ENCODE data around the gene OSBP.

OSBP gene

DNA sequence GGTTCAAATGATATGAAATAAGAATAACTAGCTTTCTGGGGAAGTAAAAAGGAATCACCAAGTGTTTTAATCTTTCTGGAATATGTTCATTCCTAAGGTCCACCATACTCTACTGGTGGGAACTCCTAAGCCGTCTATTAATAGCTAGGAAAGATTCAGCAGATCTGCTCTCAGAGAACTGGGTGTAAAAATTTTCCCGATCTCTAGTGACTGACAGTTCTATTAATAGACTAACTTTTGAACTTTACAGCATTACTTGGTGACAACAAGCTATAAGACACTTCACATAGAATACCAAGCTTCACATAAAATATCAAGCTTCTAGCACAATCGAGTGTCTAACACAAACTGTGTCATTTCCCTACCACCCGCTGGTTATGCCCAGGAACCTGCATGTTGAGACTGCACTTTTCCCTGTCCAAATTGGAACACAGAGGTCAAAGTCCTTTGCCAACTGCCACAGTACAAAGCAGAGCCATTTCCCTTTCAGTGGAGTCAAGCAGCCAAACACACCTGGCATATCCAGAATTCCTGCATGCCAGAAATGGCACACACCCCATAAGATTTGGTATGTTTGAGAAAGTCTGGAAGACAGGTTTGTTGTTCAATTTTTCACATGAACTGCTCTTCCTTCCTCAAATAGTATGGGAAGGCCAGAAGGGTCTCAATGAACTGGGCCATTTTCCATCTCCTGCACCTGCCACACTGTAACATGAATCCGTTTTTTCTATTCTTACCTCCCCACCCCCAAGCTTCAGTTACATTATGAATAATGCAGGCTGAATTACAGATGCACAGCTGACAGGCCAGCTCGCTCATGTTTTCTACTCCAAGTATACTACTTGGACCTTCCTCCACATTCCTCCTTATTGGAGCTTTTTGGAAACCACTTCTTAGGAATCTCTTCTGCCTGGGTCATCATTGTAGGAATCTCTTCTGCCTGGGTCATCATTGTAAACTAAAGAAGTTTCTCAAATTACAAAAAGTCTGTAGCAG is 3.7 kb downstream of the OSBP start:
- TF ChIP-seq FOXA1 (IDR thresholded peaks at IDR 0.05) (no peak), FOXM1 (IDR thresholded peaks at IDR 0.05; ENCODE audit: borderline replicate concordance) (no peak), TARDBP (IDR thresholded peaks at IDR 0.05) (no peak), L3MBTL2 (conservative IDR thresholded peaks at IDR 0.05) (no peak), CTBP1 (IDR thresholded peaks at IDR 0.05; ENCODE audit: borderline replicate concordance) (no peak), LEF1 (IDR thresholded peaks at IDR 0.05; ENCODE audit: borderline replicate concordance) (no peak), ELF4 (IDR thresholded peaks at IDR 0.05) (no peak), NFRKB (IDR thresholded peaks at IDR 0.05) (no peak), ZNF384 (IDR thresholded peaks at IDR 0.05) (no peak), HDGF (IDR thresholded peaks at IDR 0.05; ENCODE audit: borderline replicate concordance) (no peak), FOXK2 (IDR thresholded peaks at IDR 0.05) (no peak), SUZ12 (IDR thresholded peaks at IDR 0.05) (no peak), BHLHE40 (IDR thresholded peaks at IDR 0.05; ENCODE audit: borderline replicate concordance) (no peak), SP1 (IDR thresholded peaks at IDR 0.05) (no peak), ARNT (IDR thresholded peaks at IDR 0.05) (no peak)
- TF ChIP-seq, protein P1, sequence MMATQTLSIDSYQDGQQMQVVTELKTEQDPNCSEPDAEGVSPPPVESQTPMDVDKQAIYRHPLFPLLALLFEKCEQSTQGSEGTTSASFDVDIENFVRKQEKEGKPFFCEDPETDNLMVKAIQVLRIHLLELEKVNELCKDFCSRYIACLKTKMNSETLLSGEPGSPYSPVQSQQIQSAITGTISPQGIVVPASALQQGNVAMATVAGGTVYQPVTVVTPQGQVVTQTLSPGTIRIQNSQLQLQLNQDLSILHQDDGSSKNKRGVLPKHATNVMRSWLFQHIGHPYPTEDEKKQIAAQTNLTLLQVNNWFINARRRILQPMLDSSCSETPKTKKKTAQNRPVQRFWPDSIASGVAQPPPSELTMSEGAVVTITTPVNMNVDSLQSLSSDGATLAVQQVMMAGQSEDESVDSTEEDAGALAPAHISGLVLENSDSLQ (IDR thresholded peaks at IDR 0.05): no peak
- ChIA-PET CTCF (no interaction called here), POLR2A (interaction anchor here (1.2 kb wide), 1 partner anchor 57 kb away, joined by 4 read pairs; the partner anchor contains the start of gene PATL1)
- no peak for DNase-seq (ENCODE audit: extremely low spot score)

DNA sequence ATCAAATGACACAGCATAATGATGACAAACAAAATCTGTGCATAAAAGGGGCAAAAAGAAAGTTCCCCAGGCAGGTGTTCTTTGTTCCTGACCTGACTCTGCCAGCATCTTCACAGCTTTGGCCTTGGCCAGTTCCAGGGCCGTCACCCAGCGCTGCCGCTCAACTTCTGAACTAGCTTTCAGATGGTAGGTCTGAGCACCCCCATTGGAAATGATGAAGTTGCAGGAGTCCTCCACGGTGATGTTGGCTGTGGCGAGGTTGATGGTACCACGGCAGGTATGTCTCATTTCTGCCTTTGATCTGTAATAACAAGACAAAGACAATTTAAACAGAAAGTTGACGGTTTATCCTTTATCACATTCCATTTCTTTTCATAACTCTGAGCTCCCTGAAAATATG is 5.3 kb downstream of the OSBP start:
- ChIA-PET POLR2A (no interaction called here), CTCF (no interaction called here)
- DNase-seq (ENCODE audit: extremely low spot score): no peak
- TF ChIP-seq FOXA1 (IDR thresholded peaks at IDR 0.05): no peak
- TF ChIP-seq L3MBTL2 (conservative IDR thresholded peaks at IDR 0.05): no peak
- no peak for TF ChIP-seq SUZ12 (IDR thresholded peaks at IDR 0.05)
- no peak for TF ChIP-seq LEF1 (IDR thresholded peaks at IDR 0.05; ENCODE audit: borderline replicate concordance)
- no peak for TF ChIP-seq FOXM1 (IDR thresholded peaks at IDR 0.05; ENCODE audit: borderline replicate concordance)
- no peak for TF ChIP-seq TARDBP (IDR thresholded peaks at IDR 0.05)
- TF ChIP-seq ARNT (IDR thresholded peaks at IDR 0.05): no peak
- no peak for TF ChIP-seq CTBP1 (IDR thresholded peaks at IDR 0.05; ENCODE audit: borderline replicate concordance)
- no peak for TF ChIP-seq ZNF384 (IDR thresholded peaks at IDR 0.05)
- TF ChIP-seq NFRKB (IDR thresholded peaks at IDR 0.05): no peak
- TF ChIP-seq FOXK2 (IDR thresholded peaks at IDR 0.05): no peak
- no peak for TF ChIP-seq BHLHE40 (IDR thresholded peaks at IDR 0.05; ENCODE audit: borderline replicate concordance)
- TF ChIP-seq, protein P1 (IDR thresholded peaks at IDR 0.05): no peak
- no peak for TF ChIP-seq ELF4 (IDR thresholded peaks at IDR 0.05)
- TF ChIP-seq SP1 (IDR thresholded peaks at IDR 0.05): no peak

DNA sequence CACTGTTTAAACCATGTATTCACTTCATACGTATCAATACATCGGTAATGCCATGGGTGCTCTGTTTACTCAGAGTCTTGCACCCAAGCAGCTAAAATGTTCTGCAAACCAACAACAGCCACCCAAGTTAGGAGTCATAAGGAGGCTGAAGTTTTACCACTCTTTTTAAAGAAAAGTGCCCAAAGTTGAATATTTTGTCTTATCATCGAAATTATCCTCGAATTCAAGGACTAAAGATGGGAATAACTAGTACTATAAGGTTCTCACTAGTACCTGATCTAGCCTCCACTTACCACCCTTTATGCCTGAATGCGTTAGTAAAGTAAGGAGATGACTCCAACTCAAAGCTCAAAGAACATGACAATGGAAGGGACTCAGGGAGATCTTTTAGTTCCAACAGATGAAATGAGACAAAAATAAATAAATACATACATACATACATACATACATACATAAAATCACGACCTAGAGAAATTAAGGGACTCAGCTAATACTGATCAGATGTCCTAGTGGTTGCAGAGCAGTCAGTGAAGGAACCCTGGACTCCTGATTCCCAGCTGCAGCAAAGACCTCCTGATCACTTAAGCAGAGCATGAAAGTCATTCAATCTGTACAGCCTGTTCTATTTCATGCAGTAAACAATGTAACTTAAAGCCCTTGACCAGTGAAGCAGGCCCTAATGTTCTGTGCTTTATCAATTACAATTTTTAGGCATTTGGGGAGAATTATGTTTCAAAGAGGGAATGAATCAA is 7.7 kb downstream of the OSBP start:
- POLR2A ChIA-PET: no interaction called here
- no peak for DNase-seq (ENCODE audit: extremely low spot score)
- TF ChIP-seq TARDBP (IDR thresholded peaks at IDR 0.05) (no peak), LEF1 (IDR thresholded peaks at IDR 0.05; ENCODE audit: borderline replicate concordance) (no peak), CTBP1 (IDR thresholded peaks at IDR 0.05; ENCODE audit: borderline replicate concordance) (no peak), L3MBTL2 (conservative IDR thresholded peaks at IDR 0.05) (no peak), SP1 (IDR thresholded peaks at IDR 0.05) (no peak), FOXA1 (IDR thresholded peaks at IDR 0.05) (no peak), BHLHE40 (IDR thresholded peaks at IDR 0.05; ENCODE audit: borderline replicate concordance) (no peak)
- TF ChIP-seq, protein P1 (IDR thresholded peaks at IDR 0.05): no peak
- CTCF ChIA-PET: no interaction called here

DNA sequence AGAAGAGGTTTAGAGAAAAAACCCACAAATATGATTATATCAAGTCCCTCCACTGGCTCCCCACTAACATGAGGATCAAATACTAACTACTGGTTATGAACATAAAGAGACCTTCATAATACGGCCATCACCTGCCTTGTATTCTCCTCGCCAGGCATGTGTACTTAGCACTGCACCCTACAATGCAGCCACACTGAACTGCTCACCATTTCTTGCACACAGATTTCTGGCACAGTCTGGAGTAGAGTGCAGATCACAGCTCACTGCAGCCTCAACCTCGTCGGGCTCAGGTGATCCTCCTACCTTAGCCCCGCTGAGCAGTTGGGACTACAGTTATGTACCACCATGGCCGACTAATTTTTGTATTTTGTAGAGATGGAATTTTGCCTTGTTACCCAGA is 13.1 kb downstream of the OSBP start:
- DNase-seq (ENCODE audit: extremely low spot score): no peak
- CTCF ChIA-PET: no interaction called here
- POLR2A ChIA-PET: no interaction called here
- TF ChIP-seq ARNT (IDR thresholded peaks at IDR 0.05): no peak
- TF ChIP-seq NFRKB (IDR thresholded peaks at IDR 0.05): no peak
- no peak for TF ChIP-seq SUZ12 (IDR thresholded peaks at IDR 0.05)
- no peak for TF ChIP-seq HDGF (IDR thresholded peaks at IDR 0.05; ENCODE audit: borderline replicate concordance)
- no peak for TF ChIP-seq BHLHE40 (IDR thresholded peaks at IDR 0.05; ENCODE audit: borderline replicate concordance)
- TF ChIP-seq TARDBP (IDR thresholded peaks at IDR 0.05): no peak
- no peak for TF ChIP-seq L3MBTL2 (conservative IDR thresholded peaks at IDR 0.05)
- TF ChIP-seq FOXK2 (IDR thresholded peaks at IDR 0.05): no peak
- TF ChIP-seq CTBP1 (IDR thresholded peaks at IDR 0.05; ENCODE audit: borderline replicate concordance): no peak
- no peak for TF ChIP-seq ELF4 (IDR thresholded peaks at IDR 0.05)

DNA sequence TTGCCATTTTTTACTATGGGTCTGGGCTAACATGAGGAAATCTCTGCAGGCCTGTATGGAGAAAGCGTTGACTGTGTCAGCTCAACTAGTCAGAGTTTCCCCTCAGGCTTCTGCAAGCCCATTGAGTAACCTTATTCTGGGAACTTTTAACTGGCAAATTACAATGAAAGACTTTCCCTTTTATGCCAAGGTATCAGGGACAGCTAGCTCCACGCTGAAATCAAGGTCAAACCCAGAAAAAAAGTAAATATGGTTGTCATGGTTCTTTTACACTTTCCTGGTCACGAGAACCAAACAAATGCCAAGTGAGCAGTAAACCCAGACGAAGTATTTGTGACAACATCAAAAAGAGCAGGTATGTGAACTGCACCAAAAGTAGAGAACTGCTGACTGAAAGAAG is 13.8 kb downstream of the OSBP start:
- CTCF ChIA-PET: no interaction called here

More for the DNA sequence above, 13.8 kb downstream of the OSBP start:
- DNase-seq (ENCODE audit: extremely low spot score): no peak
- TF ChIP-seq LEF1 (IDR thresholded peaks at IDR 0.05; ENCODE audit: borderline replicate concordance) (no peak), FOXA1 (IDR thresholded peaks at IDR 0.05) (no peak)
- POLR2A ChIA-PET: no interaction called here
